Mammary epithelial cell (primary cell): ENCODE results near the gene TUT7.

Experiments used
- EZH2 ChIP-seq: IDR thresholded peaks from 2 replicates; pipeline ENCODE4 v1.6.1; 2012; ENCODE audit warnings: low read length, inconsistent platforms, borderline replicate concordance
- TF ChIP-seq, protein P1 (sequence below), 2 donors: IDR thresholded peaks in 1 of 2; conservative IDR thresholded peaks in 1 of 2; 2 replicates each; pipeline ENCODE4 v1.5.1; 2011 to 2012; ENCODE audit warnings: inconsistent platforms in 2 of 2, low read length in 2 of 2, mild to moderate bottlenecking in 2 of 2, control low read depth in 1 of 2, low read depth in 1 of 2; ENCODE audit not compliant: insufficient read depth in 1 of 2; ENCODE audit errors: extremely low read depth in 1 of 2

DNA sequence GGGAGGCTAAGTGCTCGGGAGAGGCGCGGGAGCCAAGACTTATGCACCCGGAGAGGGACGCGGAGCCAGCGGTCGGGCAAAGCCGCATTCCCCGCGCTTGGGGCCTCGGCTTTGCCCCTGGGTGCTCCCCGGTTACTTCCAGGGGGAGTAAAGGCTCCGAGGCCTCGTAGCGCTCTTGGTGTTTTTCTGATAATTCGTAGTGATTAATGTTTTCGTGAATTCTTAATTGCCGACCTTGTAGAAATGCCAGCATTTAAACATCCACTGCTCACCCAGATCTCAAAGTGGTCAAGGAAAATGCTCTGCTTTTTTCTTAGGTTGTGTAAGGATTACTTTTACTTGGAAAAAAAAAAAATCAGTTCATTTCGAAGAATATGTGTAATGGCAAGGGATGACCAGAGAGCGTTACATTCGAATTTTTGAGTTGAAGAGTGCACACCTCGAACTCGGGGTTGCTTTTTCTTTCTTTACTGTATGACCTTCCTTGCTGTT lies 654 bp upstream of the TUT7 start:
- TF ChIP-seq, protein P1, sequence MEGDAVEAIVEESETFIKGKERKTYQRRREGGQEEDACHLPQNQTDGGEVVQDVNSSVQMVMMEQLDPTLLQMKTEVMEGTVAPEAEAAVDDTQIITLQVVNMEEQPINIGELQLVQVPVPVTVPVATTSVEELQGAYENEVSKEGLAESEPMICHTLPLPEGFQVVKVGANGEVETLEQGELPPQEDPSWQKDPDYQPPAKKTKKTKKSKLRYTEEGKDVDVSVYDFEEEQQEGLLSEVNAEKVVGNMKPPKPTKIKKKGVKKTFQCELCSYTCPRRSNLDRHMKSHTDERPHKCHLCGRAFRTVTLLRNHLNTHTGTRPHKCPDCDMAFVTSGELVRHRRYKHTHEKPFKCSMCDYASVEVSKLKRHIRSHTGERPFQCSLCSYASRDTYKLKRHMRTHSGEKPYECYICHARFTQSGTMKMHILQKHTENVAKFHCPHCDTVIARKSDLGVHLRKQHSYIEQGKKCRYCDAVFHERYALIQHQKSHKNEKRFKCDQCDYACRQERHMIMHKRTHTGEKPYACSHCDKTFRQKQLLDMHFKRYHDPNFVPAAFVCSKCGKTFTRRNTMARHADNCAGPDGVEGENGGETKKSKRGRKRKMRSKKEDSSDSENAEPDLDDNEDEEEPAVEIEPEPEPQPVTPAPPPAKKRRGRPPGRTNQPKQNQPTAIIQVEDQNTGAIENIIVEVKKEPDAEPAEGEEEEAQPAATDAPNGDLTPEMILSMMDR (conservative IDR thresholded peaks at IDR 0.05 in 1 of 2, IDR thresholded peaks at IDR 0.05 in 1 of 2; ENCODE audit: extremely low read depth in 1 of 2, insufficient read depth in 1 of 2, low read depth in 1 of 2, low read length in 2 of 2): peak; percentile 5 to 15
- no peak for TF ChIP-seq EZH2
